ENCODE results near the gene HHAT. TPM values are rescaled to one million over a fixed set of nuclear protein-coding genes. Genes with fewer than 3 reads are reported as not detected.

HHAT gene
- total and polyA plus RNA-seq, 2 experiments from 2014 or later = 1.6 to 1.9 TPM

DNA sequence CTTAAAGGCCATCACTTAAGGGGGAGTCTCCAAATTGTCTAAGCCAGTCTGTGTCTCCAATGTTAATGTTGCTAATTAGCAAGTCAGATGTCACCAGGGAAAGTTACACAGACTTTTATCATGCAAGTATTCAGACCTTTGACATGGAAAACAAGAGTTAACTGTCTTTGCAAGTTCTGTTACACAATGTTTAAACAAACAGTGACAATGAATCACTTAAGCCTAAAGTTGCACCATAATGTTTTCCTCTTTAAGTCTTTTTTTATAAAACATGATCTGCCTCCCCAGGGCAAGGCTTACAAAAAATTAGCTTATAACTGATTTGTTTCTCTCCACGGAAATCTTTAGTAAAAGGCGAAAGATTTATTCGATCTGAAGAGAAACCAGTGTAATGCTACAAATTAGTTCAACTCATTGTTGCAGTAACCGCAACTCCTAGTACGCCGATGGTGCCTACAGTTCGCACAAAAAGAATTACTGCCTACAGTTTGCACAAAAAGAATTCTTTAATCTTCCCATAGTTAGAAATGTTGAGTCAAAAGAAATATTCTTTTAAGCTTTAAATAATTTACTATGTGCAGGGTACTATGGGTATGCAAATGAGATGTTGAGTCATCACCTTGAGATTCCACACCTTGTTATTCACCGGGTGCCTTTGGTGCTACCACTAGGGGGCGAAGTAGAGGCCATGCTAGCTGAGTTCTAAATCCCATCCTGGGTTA lies 45.3 kb downstream of the HHAT start:
- H3F3A ChIP-seq (ENCODE audit: insufficient read depth) = peaks cover 53% of the 10 kb centered on the region
- H3K4me2 ChIP-seq (ENCODE audit: unreplicated experiment) = peak overlapping the region; percentile 73
- no peaks in the 10 kb centered on the region for H4K20me1 ChIP-seq (ENCODE audit: insufficient read depth)
- H3K36me3 ChIP-seq (ENCODE audit: low read depth) = no peaks in the 10 kb centered on the region
- peak; percentile 78; the same call in 1 of the 2 replicates for TF ChIP-seq EZH2phosphoT487 (IDR thresholded peaks at IDR 0.05; ENCODE audit: insufficient read depth, low read depth)
- TF ChIP-seq EZH2 (IDR thresholded peaks at IDR 0.05; ENCODE audit: insufficient read depth, poor library complexity, severe bottlenecking) = no peak
- H3K79me2 ChIP-seq (ENCODE audit: insufficient read depth) = no peaks in the 10 kb centered on the region
- no peaks in the 10 kb centered on the region for H3K9me3 ChIP-seq (ENCODE audit: low read depth)
- H2AFZ ChIP-seq = no peak overlapping the region
- H3K27me3 ChIP-seq (replicated peaks; ENCODE audit: insufficient read depth) = peaks cover 9% of the 10 kb centered on the region
- H3K4me3 ChIP-seq = no peak overlapping the region
- H3K9me2 ChIP-seq (ENCODE audit: insufficient read depth) = no peaks in the 10 kb centered on the region
- in situ Hi-C loops (cut with MboI) = no loop called here
- H3K9ac ChIP-seq = peak overlapping the region; percentile 71
- peak overlapping the region; percentile 72 for H3K27ac ChIP-seq
- DNase-seq = peak; percentile 88
- H3K4me1 ChIP-seq (ENCODE audit: insufficient read depth) = peaks cover 27% of the 10 kb centered on the region
- WGBS, 2 experiments (ENCODE audit: low coverage in 1 of 2, low lambda C conversion rate in 2 of 2, missing lambda C conversion rate in 2 of 2) = 24 to 26% methylated on average over 9 of the region's 9 CpGs

DNA sequence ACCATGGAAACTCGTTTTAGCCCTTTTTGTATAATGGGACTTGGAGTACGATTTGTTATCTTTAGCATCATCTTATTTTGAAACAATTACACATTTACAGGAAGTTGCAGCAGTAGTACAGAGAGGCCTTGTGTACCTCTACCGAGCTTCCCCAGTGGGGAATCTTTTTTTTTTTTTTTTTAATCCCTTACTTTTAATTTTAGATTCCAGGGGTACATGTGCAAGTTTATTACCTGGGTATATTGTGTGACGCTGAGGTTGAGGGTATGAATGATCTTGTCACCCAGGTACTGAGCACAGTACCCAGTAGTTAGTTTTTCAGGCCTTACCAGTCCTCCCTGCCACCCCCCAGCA lies 45.9 kb downstream of the HHAT start:
- no peak for DNase-seq
- Histone ChIP-seq H3K27ac (no peak overlapping the region), H3K4me3 (no peak overlapping the region), H3K9ac (no peak overlapping the region), H3K36me3 (ENCODE audit: low read depth) (no peaks in the 10 kb centered on the region), H3K79me2 (ENCODE audit: insufficient read depth) (no peaks in the 10 kb centered on the region), H2AFZ (no peak overlapping the region), H3F3A (ENCODE audit: insufficient read depth) (peaks cover 54% of the 10 kb centered on the region), H3K4me1 (ENCODE audit: insufficient read depth) (peaks cover 27% of the 10 kb centered on the region), H3K27me3 (replicated peaks; ENCODE audit: insufficient read depth) (peaks cover 6% of the 10 kb centered on the region), H4K20me1 (ENCODE audit: insufficient read depth) (no peaks in the 10 kb centered on the region), H3K4me2 (ENCODE audit: unreplicated experiment) (no peak overlapping the region), H3K9me3 (ENCODE audit: low read depth) (no peaks in the 10 kb centered on the region), H3K9me2 (ENCODE audit: insufficient read depth) (no peaks in the 10 kb centered on the region)
- 68 to 71% methylated on average over 4 of the region's 4 CpGs for WGBS, 2 experiments (ENCODE audit: low coverage in 1 of 2, low lambda C conversion rate in 2 of 2, missing lambda C conversion rate in 2 of 2)
- in situ Hi-C loops (cut with MboI) = no loop called here
- no peak for TF ChIP-seq EZH2 (IDR thresholded peaks at IDR 0.05; ENCODE audit: insufficient read depth, poor library complexity, severe bottlenecking)

- Histone ChIP-seq H3K9me3 (ENCODE audit: low read depth) (no peaks in the 10 kb centered on the region), H3K4me2 (ENCODE audit: unreplicated experiment) (peak overlapping the region; percentile 49), H2AFZ (no peak overlapping the region), H3K27ac (no peak overlapping the region), H3K4me3 (no peak overlapping the region), H3K9me2 (ENCODE audit: insufficient read depth) (no peaks in the 10 kb centered on the region), H3K27me3 (replicated peaks; ENCODE audit: insufficient read depth) (peaks cover 16% of the 10 kb centered on the region), H3K36me3 (ENCODE audit: low read depth) (no peaks in the 10 kb centered on the region), H3K9ac (no peak overlapping the region), H3K4me1 (ENCODE audit: insufficient read depth) (peaks cover 27% of the 10 kb centered on the region), H4K20me1 (ENCODE audit: insufficient read depth) (no peaks in the 10 kb centered on the region), H3F3A (ENCODE audit: insufficient read depth) (peaks cover 50% of the 10 kb centered on the region), H3K79me2 (ENCODE audit: insufficient read depth) (no peaks in the 10 kb centered on the region)
- 0 to 6% methylated on average over 1 of the region's 1 CpG for WGBS, 2 experiments (ENCODE audit: low coverage in 1 of 2, low lambda C conversion rate in 2 of 2, missing lambda C conversion rate in 2 of 2)
- no peak for DNase-seq
- in situ Hi-C loops (cut with MboI) = no loop called here
- no peak for TF ChIP-seq EZH2phosphoT487 (IDR thresholded peaks at IDR 0.05; ENCODE audit: insufficient read depth, low read depth)
Measured at GRCh38 chr1:210376836-210377372, 48.2 kb downstream of the HHAT start.

- in situ Hi-C loops (cut with MboI) = no loop called here
- TF ChIP-seq EZH2phosphoT487 (IDR thresholded peaks at IDR 0.05; ENCODE audit: insufficient read depth, low read depth) (no peak), EZH2 (IDR thresholded peaks at IDR 0.05; ENCODE audit: insufficient read depth, poor library complexity, severe bottlenecking) (no peak)
- no peak overlapping the region for H3K27ac ChIP-seq
- no peak overlapping the region for H2AFZ ChIP-seq
- peaks cover 25% of the 10 kb centered on the region for H3K27me3 ChIP-seq (replicated peaks; ENCODE audit: insufficient read depth)
- no peak overlapping the region for H3K4me3 ChIP-seq
- H3K79me2 ChIP-seq (ENCODE audit: insufficient read depth) = no peaks in the 10 kb centered on the region
- no peak overlapping the region for H3K9ac ChIP-seq
- 34 to 35% methylated on average over 3 of the region's 3 CpGs for WGBS, 2 experiments (ENCODE audit: low coverage in 1 of 2, low lambda C conversion rate in 2 of 2, missing lambda C conversion rate in 2 of 2)
- H4K20me1 ChIP-seq (ENCODE audit: insufficient read depth) = no peaks in the 10 kb centered on the region
- H3K9me3 ChIP-seq (ENCODE audit: low read depth) = no peaks in the 10 kb centered on the region
- H3K4me1 ChIP-seq (ENCODE audit: insufficient read depth) = peaks cover 27% of the 10 kb centered on the region
- peak; percentile 67 for DNase-seq
- H3K9me2 ChIP-seq (ENCODE audit: insufficient read depth) = no peaks in the 10 kb centered on the region
- peak overlapping the region; percentile 49 for H3K4me2 ChIP-seq (ENCODE audit: unreplicated experiment)
- peaks cover 40% of the 10 kb centered on the region for H3F3A ChIP-seq (ENCODE audit: insufficient read depth)
- H3K36me3 ChIP-seq (ENCODE audit: low read depth) = no peaks in the 10 kb centered on the region
Measured at GRCh38 chr1:210377731-210378333, 49.1 kb downstream of the HHAT start.

All from GM23248 (cell line).